Limb (tissue), 2 donors: ENCODE data around the gene TSEN15.

Experiments used
- DNase-seq, 2 donors: peaks; one replicate each; pipeline ENCODE4 v3.0.0-alpha.2; 2016; ENCODE audit errors: extremely low spot score in 2 of 2

TSEN15 gene

GRCh38 chr1:184101141-184101540 is 49.6 kb downstream of the TSEN15 start:
- peak in 1 of 2 donors; percentile 19 for DNase-seq

- no peak for DNase-seq
Measured at GRCh38 chr1:184101571-184101970, 50.0 kb downstream of the TSEN15 start.

- DNase-seq, result no peak
Measured at GRCh38 chr1:184110272-184111204, 59.0 kb downstream of the TSEN15 start.

- no peak for DNase-seq
Measured at GRCh38 chr1:184112176-184112948, 60.8 kb downstream of the TSEN15 start.

GRCh38 chr1:184113251-184113650 is 61.7 kb downstream of the TSEN15 start:
- no peak for DNase-seq

- no peak for DNase-seq
Measured at GRCh38 chr1:184114818-184115398, 63.4 kb downstream of the TSEN15 start.

- DNase-seq, result peak in 1 of 2 donors; percentile 15
Measured at GRCh38 chr1:184116287-184116686, 64.8 kb downstream of the TSEN15 start.

GRCh38 chr1:184118046-184118445 is 66.5 kb downstream of the TSEN15 start:
- DNase-seq, result peak; percentile 32 to 74
